Neural cell (in vitro differentiated cells): ENCODE results near the gene SLC22A31. TPM values are rescaled to one million over a fixed set of nuclear protein-coding genes. Genes with fewer than 3 reads are reported as not detected.

Experiments used
- H2AFZ ChIP-seq: fragments of 200-600, 300-800 bp; sonication (generic), shearing (Covaris generic); 2 replicates; pipeline ENCODE4 v1.6.0; 2014; ENCODE audit warnings: low read depth, mild to moderate bottlenecking, antibody characterized with exemption, low read length, moderate library complexity
- H3F3A ChIP-seq: fragments of 200-600 bp; shearing (Covaris generic); 2 replicates; pipeline ENCODE4 v1.6.1; 2016; ENCODE audit warnings: mild to moderate bottlenecking, moderate library complexity, mixed read lengths, antibody characterized with exemption, low read length; ENCODE audit not compliant: insufficient read depth, poor library complexity, severe bottlenecking
- H3K27ac ChIP-seq: fragments of 200-600, 300-800 bp; sonication (generic), shearing (Covaris generic); 2 replicates; pipeline ENCODE4 v1.5.1; 2014; ENCODE audit warnings: mild to moderate bottlenecking, low read length, moderate library complexity
- H3K27me3 ChIP-seq: fragments of 300-800, 200-600 bp; sonication (generic), shearing (Covaris generic); 2 replicates; pipeline ENCODE4 v1.6.0; 2014; ENCODE audit warnings: mild to moderate bottlenecking, low read depth, low read length, moderate library complexity; ENCODE audit not compliant: insufficient read depth
- H3K36me3 ChIP-seq: fragments of 300-800, 200-600 bp; sonication (generic), shearing (Covaris generic); 2 replicates; pipeline ENCODE4 v1.5.1; 2014; ENCODE audit warnings: mild to moderate bottlenecking, antibody characterized with exemption, low read length, moderate library complexity; ENCODE audit not compliant: insufficient read depth
- H3K4me2 ChIP-seq: fragments of 300-800, 200-600 bp; sonication (generic), shearing (Covaris generic); 2 replicates; pipeline ENCODE4 v1.6.0; 2014; ENCODE audit warnings: mild to moderate bottlenecking, low read length
- H3K4me3 ChIP-seq: fragments of 300-800, 200-600 bp; sonication (generic), shearing (Covaris generic); 2 replicates; pipeline ENCODE4 v1.5.1; 2014; ENCODE audit warnings: mild to moderate bottlenecking, low read length, moderate library complexity
- H3K79me2 ChIP-seq: fragments of 200-600 bp; shearing (Covaris generic); replicated peaks from 2 replicates; pipeline ENCODE4 v1.6.0; 2014; ENCODE audit warnings: mild to moderate bottlenecking, low read length, moderate library complexity; ENCODE audit not compliant: insufficient read depth
- H3K9ac ChIP-seq: fragments of 300-800, 200-600 bp; sonication (generic), shearing (Covaris generic); 2 replicates; pipeline ENCODE4 v1.6.1; 2016; ENCODE audit warnings: mild to moderate bottlenecking, low read length, mixed read lengths
- H3K9me2 ChIP-seq: fragments of 200-600 bp; shearing (Covaris generic); 2 replicates; pipeline ENCODE4 v1.6.1; 2016; ENCODE audit warnings: mild to moderate bottlenecking, low read length, mixed read lengths; ENCODE audit not compliant: insufficient read depth
- H3K9me3 ChIP-seq: fragments of 200-600, 300-800 bp; sonication (generic), shearing (Covaris generic); 2 replicates; pipeline ENCODE4 v1.6.1; 2016; ENCODE audit warnings: mild to moderate bottlenecking, mixed run types, low read length, moderate library complexity, mixed read lengths
- H4K20me1 ChIP-seq: fragments of 200-600 bp; shearing (Covaris generic); 2 replicates; pipeline ENCODE4 v1.6.1; 2016; ENCODE audit warnings: mild to moderate bottlenecking, mixed run types; ENCODE audit not compliant: insufficient read depth
- EP300 ChIP-seq: fragments of 450-650 bp; conservative IDR thresholded peaks from 2 replicates; pipeline ENCODE4 v1.6.1; 2014; ENCODE audit warnings: antibody characterized with exemption, mild to moderate bottlenecking, moderate library complexity; ENCODE audit not compliant: poor library complexity, severe bottlenecking
- EZH2 ChIP-seq: fragments of 200-600, 300-800 bp; shearing (Covaris generic), sonication (generic); IDR thresholded peaks from 2 replicates; pipeline ENCODE4 v1.6.1; 2014; ENCODE audit warnings: antibody characterized with exemption, low read length, borderline replicate concordance, mild to moderate bottlenecking; ENCODE audit not compliant: insufficient read depth, poor library complexity, severe bottlenecking
- MXI1 ChIP-seq: fragments of 450-650 bp; conservative IDR thresholded peaks from 2 replicates; pipeline ENCODE4 v1.6.1; 2014; ENCODE audit warnings: antibody characterized with exemption, mild to moderate bottlenecking; ENCODE audit not compliant: poor library complexity, severe bottlenecking
- POLR2AphosphoS5 ChIP-seq: IDR thresholded peaks from 2 replicates; pipeline ENCODE4 v1.6.1; 2012
- RAD21 ChIP-seq: fragments of 450-650 bp; conservative IDR thresholded peaks from 2 replicates; pipeline ENCODE4 v1.6.1; 2014; ENCODE audit warnings: antibody characterized with exemption, mild to moderate bottlenecking, moderate library complexity
- SMC3 ChIP-seq: fragments of 450-650 bp; conservative IDR thresholded peaks from 2 replicates; pipeline ENCODE4 v1.6.1; 2014; ENCODE audit warnings: antibody characterized with exemption, mild to moderate bottlenecking, moderate library complexity; ENCODE audit not compliant: poor library complexity
- TAF1 ChIP-seq: IDR thresholded peaks from 2 replicates; pipeline ENCODE4 v1.6.1; 2012; ENCODE audit warnings: low read depth
- polyA plus RNA-seq: library from polyadenylated mRNA; depleted of rRNA; stranded (reverse); fragments of >200 nt; gene quantifications from 2 replicates; pipeline ENCODE4 v1.2.3, GENCODE V29; 2014
- TF ChIP-seq, protein P1 (sequence below): IDR thresholded peaks from 2 replicates; pipeline ENCODE4 v1.6.1; 2012; ENCODE audit warnings: borderline replicate concordance
- TF ChIP-seq, protein P2 (sequence below): fragments of 450-650 bp; IDR thresholded peaks from 2 replicates; pipeline ENCODE4 v1.5.1; 2014; ENCODE audit warnings: antibody characterized with exemption, mild to moderate bottlenecking, moderate library complexity; ENCODE audit not compliant: poor library complexity, severe bottlenecking

The SLC22A31 gene
- polyA plus RNA-seq, 1 donor from 2014 or later, result not detected

DNA sequence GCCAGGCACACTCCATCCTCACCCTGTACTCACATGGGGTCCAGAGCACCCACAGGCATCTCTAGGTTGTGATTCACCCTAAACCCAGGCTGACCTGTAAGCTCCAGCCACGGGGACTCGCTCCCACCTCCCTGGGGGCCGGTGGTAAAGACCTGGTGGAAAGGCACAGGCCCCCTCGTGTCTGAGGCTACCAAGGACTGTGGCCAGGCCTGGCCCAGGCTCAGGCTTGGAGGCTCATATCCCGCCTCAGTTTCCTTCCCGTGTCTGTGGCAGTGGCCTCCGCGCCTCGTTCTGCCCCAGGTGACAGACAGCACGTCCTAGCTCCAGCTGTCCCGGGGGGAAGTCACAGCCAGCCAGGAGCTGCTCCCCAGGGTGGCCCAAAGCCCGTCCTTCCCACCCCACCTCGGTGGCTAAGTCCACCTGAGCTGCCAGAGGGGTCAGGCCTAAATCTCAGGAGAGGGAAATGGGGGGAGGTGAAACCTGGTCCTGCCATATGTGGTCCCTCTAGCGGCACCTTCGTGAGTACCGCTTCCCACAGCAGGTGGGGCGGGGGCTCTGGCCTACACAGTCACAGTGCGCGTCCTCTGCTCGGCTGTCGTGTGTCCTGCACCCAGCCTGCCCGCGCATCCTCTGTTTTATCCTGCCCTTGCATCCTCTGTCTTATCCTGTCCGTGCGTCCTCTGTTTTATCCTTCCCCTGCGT lies 16.2 kb downstream of the SLC22A31 start:
- Histone ChIP-seq H3F3A (no peaks in the 10 kb centered on the region), H3K4me2 (no peak overlapping the region), H3K9ac (no peak overlapping the region), H3K27me3 (no peaks in the 10 kb centered on the region), H3K9me2 (no peaks in the 10 kb centered on the region), H3K27ac (no peak overlapping the region), H3K36me3 (no peaks in the 10 kb centered on the region), H2AFZ (no peak overlapping the region), H3K9me3 (no peaks in the 10 kb centered on the region), H3K79me2 (no peaks in the 10 kb centered on the region), H4K20me1 (no peaks in the 10 kb centered on the region), H3K4me3 (no peak overlapping the region)
- no peak for TF ChIP-seq POLR2AphosphoS5
- no peak for TF ChIP-seq TAF1
- TF ChIP-seq RAD21, result no peak
- no peak for TF ChIP-seq MXI1

DNA sequence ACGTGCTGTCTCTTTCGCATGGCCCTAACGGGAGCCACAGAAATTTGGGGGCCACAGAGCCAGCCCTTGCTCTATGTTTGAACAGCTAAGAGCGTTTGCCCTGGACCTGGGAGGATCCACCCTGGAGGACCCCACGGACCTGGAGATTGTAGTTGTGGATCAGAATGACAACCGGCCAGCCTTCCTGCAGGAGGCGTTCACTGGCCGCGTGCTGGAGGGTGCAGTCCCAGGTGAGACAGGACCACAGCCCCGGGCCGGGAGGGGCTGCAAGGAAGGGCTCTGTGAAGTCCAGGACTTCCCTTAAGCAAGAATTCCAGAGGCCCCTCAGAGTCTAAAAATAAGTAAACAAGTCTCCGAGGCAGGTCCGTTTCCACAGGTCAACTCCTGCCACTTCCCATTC lies 16.9 kb downstream of the SLC22A31 start:
- Histone ChIP-seq H3K27ac (no peak overlapping the region), H2AFZ (no peak overlapping the region), H3K9me3 (no peaks in the 10 kb centered on the region)

DNA sequence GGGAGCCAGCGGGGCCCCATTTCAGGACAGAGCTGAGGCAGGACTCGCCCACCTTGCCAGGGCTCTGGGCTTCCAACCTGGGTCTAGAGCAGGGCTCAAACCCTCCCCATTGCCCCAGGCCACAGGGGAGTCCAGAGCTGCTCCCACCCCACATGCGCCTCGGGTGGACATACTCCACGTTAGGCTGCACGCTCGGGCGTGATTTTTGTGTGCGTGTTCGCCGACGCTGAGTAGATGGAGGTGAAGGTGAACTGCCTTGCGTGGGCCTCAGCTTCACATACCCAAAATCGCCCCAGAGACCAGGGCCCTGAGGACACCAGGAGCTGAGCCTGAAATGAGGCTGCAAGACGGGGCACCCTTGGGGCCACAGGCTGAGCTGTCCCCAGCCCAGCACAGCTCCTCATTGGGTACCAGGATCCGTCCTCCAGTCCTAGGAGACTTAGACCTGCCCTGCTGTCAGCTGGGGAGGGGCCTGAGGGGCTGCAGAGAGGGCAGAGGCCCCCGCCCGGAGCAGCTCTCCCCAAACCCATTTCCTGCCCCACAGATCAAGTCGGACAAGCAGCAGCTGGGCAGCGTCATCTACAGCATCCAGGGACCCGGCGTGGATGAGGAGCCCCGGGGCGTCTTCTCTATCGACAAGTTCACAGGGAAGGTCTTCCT lies 20.6 kb downstream of the SLC22A31 start:
- Histone ChIP-seq H3K9me3 (no peaks in the 10 kb centered on the region), H3K27ac (no peak overlapping the region), H3K9ac (no peak overlapping the region), H3K9me2 (no peaks in the 10 kb centered on the region), H3K4me3 (no peak overlapping the region), H3K79me2 (no peaks in the 10 kb centered on the region), H2AFZ (no peak overlapping the region), H3F3A (no peaks in the 10 kb centered on the region), H3K4me2 (no peak overlapping the region), H4K20me1 (no peaks in the 10 kb centered on the region), H3K27me3 (no peaks in the 10 kb centered on the region), H3K36me3 (no peaks in the 10 kb centered on the region)
- TF ChIP-seq EP300, result no peak
- no peak for TF ChIP-seq SMC3
- TF ChIP-seq, protein P1, sequence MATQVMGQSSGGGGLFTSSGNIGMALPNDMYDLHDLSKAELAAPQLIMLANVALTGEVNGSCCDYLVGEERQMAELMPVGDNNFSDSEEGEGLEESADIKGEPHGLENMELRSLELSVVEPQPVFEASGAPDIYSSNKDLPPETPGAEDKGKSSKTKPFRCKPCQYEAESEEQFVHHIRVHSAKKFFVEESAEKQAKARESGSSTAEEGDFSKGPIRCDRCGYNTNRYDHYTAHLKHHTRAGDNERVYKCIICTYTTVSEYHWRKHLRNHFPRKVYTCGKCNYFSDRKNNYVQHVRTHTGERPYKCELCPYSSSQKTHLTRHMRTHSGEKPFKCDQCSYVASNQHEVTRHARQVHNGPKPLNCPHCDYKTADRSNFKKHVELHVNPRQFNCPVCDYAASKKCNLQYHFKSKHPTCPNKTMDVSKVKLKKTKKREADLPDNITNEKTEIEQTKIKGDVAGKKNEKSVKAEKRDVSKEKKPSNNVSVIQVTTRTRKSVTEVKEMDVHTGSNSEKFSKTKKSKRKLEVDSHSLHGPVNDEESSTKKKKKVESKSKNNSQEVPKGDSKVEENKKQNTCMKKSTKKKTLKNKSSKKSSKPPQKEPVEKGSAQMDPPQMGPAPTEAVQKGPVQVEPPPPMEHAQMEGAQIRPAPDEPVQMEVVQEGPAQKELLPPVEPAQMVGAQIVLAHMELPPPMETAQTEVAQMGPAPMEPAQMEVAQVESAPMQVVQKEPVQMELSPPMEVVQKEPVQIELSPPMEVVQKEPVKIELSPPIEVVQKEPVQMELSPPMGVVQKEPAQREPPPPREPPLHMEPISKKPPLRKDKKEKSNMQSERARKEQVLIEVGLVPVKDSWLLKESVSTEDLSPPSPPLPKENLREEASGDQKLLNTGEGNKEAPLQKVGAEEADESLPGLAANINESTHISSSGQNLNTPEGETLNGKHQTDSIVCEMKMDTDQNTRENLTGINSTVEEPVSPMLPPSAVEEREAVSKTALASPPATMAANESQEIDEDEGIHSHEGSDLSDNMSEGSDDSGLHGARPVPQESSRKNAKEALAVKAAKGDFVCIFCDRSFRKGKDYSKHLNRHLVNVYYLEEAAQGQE, result no peak
- no peak for TF ChIP-seq EZH2
- no peak for TF ChIP-seq POLR2AphosphoS5
- TF ChIP-seq RAD21, result no peak
- no peak for TF ChIP-seq MXI1
- TF ChIP-seq, protein P2, sequence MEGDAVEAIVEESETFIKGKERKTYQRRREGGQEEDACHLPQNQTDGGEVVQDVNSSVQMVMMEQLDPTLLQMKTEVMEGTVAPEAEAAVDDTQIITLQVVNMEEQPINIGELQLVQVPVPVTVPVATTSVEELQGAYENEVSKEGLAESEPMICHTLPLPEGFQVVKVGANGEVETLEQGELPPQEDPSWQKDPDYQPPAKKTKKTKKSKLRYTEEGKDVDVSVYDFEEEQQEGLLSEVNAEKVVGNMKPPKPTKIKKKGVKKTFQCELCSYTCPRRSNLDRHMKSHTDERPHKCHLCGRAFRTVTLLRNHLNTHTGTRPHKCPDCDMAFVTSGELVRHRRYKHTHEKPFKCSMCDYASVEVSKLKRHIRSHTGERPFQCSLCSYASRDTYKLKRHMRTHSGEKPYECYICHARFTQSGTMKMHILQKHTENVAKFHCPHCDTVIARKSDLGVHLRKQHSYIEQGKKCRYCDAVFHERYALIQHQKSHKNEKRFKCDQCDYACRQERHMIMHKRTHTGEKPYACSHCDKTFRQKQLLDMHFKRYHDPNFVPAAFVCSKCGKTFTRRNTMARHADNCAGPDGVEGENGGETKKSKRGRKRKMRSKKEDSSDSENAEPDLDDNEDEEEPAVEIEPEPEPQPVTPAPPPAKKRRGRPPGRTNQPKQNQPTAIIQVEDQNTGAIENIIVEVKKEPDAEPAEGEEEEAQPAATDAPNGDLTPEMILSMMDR, result no peak
- TF ChIP-seq TAF1, result no peak

More for the DNA sequence above, 16.9 kb downstream of the SLC22A31 start:
- Histone ChIP-seq H3K79me2 (no peaks in the 10 kb centered on the region), H3K4me3 (no peak overlapping the region), H3K4me2 (no peak overlapping the region), H3K36me3 (no peaks in the 10 kb centered on the region), H4K20me1 (no peaks in the 10 kb centered on the region), H3K27me3 (no peaks in the 10 kb centered on the region), H3K9ac (no peak overlapping the region), H3F3A (no peaks in the 10 kb centered on the region), H3K9me2 (no peaks in the 10 kb centered on the region)
- no peak for TF ChIP-seq TAF1
- no peak for TF ChIP-seq RAD21
